Measurements from ENCODE around the gene EFCC1.

Gene EFCC1

DNA sequence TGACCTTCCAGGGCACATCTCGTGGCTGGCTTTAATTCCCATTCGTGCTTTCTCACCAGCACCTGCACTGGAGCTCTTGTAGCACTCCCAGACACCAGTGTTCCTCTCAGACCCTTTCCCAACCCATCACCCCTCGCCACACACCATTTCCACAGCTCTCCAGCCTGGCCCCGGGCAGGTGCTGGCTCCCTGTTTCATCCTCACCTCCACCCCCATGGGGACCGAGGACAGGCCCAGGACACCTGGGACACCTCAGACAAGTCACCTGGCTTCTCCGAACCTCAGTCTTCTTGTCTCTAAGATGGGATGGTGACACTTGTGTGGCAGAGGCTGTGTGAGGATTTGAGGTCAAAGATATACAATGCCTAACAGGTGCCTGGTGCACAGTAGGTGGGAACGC lies 32.0 kb downstream of the EFCC1 start:
- no peak for DNase-seq

- DNase-seq, result no peak
These were observed 32.7 kb downstream of the EFCC1 start for GRCh38 chr3:129033633-129034321.

DNA sequence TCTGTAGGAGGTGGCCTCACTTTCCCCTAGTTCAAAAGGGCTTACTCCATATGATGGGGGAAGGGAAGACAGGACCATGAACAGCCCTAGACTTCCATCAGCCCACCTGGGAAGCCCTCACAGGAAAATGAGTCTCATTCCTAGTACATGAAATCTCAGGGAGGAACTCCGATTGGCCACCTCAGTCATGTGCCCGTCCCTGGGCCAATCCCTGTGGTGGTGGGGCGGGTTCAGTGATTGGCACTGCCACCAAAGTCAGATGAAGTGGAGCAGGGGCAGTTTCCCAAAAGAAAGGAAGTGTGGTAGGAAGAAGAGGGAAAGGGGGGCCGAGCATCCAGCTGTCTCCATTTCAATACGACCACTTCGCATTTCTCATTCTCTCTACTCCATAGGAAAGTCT lies 33.5 kb downstream of the EFCC1 start:
- DNase-seq, result no peak

DNA sequence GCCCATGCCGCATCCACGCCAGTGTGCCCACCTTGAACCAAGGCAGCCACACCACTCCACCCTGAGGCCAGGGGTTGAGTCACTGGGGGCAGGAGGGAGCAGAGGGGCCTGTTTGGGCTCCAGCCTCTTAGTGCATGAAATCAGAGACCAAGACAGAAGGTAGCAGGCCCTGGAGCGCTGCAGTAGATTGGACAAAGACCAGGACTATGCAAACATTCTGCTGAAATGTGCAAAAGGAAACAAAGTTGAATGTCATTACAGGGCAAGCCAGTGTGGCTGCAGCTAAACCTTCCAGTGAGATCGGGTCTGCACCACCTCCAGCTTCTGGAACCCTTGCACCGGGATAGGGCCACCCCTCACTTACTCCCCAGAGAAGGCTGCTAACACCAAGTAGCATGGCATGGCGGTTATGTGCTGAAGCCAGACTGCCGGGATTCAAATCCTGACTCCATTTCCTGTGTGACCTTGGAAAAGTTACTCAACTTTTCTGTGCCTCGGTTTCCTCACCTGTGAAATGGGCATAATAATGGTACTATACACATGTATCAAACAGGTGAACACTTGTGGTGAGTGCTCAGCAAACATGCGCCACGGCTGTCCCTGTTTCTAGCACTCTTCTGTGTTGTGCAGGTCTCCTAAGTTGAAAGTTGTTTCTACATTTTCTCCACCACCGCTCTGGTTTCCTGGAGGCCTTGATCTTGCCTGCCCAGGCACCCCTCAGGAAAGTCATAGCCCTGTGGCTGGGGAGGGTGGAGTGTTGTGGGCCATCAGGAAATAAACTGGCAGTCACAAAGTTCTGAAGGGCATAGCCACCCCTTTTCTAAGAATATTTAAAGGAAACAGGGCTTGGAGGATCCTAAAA lies 34.5 kb downstream of the EFCC1 start:
- DNase-seq, result no peak

DNA sequence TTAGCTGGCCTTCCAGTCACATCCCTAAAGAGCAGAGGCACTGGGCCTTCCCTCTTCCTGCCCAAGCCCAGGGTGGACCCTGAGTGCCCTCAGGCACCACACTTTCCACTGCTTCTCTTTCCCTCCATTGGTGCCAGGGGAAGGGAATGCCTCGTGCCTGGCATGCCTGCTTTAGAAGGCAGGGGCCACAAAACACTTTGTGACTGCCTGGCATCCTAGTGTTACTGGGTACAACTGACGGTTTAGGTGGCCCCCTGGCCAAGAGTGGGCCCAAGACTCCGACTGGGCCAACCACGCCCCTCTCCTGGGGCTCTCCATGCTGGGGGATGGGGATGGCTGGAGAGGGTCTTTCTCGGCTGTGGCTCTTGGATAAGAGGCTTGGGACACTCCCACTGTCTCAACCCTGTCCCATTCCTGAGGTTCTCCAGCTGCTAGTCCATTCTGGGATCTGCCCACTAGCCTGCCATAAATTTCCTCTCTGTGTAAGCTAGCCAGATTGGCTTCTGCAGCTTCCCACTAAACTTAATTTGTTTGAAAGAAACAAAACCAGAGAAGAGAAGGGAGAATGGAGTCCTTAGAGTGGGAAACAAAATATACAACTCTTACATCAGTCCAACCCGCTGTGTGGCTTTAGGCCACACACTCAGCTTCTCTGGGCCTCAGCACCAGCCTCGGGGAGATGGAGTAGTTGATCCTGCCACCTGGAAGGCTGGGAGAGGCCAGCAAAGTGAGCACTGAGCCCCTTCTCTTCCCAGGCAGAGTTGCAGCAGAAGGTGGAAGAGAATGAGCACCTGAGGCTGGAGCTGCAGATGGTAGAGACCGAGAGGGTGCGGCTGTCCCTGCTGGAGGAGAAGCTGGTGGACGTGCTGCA lies 35.4 kb downstream of the EFCC1 start:
- no peak for DNase-seq

- DNase-seq, result no peak
These were observed 36.0 kb downstream of the EFCC1 start for GRCh38 chr3:129037093-129037419.

DNA sequence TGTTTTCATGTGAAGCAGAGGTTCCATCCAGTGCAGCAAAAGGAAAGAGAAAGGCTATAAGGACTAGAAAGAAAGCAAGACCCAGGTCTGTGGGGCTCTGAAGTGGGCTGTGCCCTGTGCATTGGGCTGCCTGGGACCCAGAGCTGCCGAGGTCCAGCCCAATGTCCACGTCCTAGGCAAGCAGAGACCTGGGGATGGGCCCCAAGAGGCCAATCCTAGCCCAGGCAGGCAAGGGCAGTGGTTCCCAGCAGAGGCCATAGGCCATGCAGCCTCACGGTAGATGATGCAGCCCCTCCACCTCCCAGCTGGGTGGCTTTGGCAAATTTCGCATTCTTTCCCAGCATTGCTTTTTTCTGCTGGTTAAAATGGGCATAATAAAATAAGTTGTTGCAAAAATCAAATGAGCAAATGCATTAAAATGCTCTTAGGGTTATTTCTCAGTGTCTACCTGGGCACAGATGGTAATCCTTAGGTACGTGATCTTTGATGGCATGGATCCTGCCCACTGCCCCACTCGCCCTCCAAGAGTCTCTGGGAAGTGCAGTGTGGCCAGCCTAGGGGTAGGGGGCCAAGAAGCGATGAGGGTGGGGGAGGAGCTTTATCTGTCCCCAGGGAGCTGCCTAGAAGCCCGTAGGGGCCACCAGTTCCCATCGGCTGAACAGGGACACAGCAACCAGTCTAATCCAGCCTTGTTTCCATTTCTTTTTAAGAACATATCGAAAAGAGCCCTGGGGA lies 37.2 kb downstream of the EFCC1 start:
- no peak for DNase-seq

DNA sequence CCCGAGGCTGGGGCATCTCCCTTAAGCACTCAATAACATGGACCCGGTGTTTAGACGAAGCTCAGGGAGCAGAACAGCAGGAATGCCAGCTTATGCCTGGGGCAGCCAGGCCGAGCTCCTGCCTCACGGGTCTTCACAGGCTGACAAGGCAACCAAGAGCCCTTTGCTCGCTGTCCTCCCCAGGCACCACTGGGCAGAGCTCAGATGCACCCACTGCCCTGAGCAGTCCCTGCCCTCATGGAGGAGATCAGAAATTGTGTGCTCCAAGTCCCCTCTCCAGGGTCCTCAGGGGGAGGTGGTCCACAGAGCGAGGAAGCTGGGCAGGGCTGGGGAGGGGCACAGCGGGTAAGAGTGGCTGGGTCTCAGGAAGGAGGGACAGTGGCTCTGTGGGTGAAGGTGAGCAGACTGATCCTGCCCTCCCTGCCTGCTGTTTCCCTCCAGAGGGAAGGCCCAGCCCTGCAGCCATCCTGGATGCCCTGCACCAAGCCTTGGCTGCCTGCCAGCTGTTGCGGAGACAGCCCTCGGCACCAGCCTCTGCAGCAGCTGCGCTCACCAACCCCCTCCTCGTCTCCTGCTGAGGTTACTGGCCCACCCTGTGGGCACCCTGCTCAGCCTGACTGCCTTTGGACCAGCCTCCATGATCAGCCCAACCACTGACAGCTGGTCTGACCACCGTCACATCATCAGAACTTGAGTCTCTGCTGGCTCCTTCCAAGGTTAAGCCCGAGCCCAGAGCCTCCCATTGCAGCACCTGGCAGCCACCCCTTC lies 38.4 kb downstream of the EFCC1 start:
- no peak for DNase-seq

DNA sequence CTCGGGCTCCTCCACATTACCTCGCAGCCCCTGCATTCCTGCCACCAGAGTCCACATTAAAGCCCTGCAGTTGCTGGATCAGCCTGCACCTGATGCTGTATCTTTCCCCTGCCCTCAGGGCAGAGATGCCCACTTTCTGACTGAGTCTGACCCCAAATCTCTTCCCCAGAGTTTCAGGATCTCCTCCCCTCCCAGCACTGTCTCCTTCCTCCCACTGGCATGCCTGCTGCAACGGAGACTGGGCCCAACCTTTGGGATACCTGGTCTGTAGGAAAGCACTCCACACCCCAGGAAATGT lies 38.9 kb downstream of the EFCC1 start:
- DNase-seq, result no peak

DNA sequence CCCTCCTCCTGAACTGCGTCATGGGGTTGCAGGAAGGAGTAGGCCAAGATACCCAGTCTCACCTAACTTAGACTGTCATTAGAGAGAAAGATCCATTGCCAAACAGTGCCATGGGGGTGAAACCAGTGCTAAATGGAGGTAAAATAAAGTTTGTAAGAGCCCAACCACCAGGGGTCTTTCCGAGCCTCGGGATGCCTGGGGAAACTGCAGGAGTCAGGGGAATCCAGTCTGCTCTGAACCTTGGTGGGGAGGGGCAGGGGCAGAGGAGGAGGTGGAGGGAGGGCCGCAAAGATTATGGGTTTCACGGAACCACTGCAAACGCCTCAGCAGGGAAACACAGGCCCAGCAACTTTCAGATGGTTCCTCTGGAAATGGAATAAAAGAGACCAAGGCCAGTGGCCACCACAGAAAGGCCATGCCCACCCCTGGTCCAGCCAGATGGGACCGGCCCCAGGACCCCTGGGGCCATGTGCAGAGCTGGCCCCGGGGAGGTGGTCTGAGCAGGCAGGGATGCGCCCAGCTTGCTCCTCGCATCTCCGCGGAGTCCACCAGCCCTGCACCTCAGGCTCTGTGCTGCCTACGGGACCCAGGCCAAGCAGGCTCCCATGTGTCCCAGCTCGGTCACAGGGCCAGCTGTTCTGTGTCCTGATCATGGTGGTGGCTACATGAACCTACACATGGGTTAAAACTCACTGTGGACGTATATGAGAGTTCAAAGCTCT lies 39.6 kb downstream of the EFCC1 start:
- DNase-seq, result no peak

GRCh38 chr3:129045675-129046036 lies 44.6 kb downstream of the EFCC1 start:
- peak; percentile 55 for DNase-seq

GRCh38 chr3:129046037-129046731 lies 45.1 kb downstream of the EFCC1 start:
- peak; percentile 57 for DNase-seq

GRCh38 chr3:129046732-129047552 lies 45.8 kb downstream of the EFCC1 start:
- no peak for DNase-seq

- no peak for DNase-seq
These were observed 46.4 kb downstream of the EFCC1 start for GRCh38 chr3:129047553-129047839.

DNA sequence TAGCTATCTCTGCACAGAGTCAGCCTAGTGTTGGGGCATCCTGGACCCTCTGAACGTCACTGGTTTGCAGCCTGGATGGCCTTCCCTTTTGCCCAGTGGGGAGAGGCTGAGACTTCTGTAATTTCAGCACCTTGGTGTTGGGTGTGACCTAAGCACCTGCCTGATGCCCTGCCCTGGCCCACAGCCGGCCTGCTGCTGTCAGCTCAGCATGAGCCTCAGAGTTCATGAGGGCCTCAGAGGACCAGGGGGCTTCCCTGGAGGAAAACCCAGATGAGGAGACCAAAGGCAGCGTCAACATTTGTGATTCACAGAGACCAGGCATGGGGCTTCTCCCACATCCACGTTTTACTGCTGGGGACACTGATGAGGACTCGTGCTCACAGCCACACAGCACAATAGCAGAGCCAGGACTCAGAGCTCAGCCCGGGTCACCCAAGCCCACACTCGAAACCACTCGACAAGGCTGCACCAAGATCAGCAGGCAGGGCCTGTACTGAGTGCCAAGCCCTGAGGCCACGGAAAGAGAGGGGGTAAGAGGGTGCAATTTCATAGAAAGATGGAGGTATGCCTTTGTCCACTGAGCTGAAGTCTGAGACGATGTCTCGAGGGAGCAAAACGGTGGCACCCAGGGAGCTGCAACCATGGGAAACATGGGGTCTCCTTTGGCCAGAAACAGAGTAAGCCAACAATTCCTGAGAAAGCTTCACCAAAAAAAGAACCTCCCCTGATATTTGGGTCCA lies 49.6 kb downstream of the EFCC1 start:
- DNase-seq, result no peak

- DNase-seq, result no peak
These were observed 50.8 kb downstream of the EFCC1 start for GRCh38 chr3:129051871-129052340.

GRCh38 chr3:129052675-129053074 lies 51.6 kb downstream of the EFCC1 start:
- DNase-seq, result no peak

DNA sequence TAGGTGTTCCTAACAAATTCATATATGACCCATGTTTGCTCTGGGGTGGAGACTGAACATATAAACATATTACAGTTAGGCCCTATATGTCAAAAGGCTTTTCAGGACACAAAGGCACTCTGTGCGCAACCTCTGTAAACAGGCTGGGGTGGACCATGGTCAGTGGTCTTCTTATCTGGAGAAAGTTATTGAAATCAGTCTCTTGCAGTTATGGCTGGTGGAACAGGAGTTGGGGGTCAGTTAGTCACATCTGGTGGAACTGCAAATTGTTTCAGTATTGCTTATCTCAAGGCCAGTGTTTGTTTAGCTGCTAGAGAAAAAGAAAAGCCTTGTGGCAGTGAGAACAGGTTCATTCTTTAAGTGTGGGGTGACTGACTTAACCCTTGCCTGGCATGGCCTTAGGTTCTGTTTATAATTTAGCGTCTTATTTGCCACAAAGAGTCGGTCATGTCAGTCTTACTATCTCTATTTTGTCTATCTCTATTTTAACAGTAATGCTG lies 53.6 kb downstream of the EFCC1 start:
- no peak for DNase-seq

Data from right kidney (tissue), 1 donor.